Measurements from ENCODE around the gene FIGNL2.

GRCh38 chr12:51866324-51866723, 17.8 kb upstream of the FIGNL2 start:
- no peak for TF ChIP-seq CTCF (IDR thresholded peaks at IDR 0.05)
- TF ChIP-seq EP300 (IDR thresholded peaks at IDR 0.05) = no peak
- no peak for TF ChIP-seq POLR2A (IDR thresholded peaks at IDR 0.05)
- no peak for TF ChIP-seq POLR2AphosphoS5 (IDR thresholded peaks at IDR 0.05)
